Keratinocyte (primary cell): ENCODE data around the gene NGB. TPM values are rescaled to one million over a fixed set of nuclear protein-coding genes. Genes with fewer than 3 reads are reported as not detected.

Source experiments
- DNase-seq: peaks from one replicate; pipeline ENCODE4 v3.0.0-alpha.2; 2011; ENCODE audit warnings: low read depth, missing footprints, low spot score
- FAIRE-seq: peaks from 2 replicates; lab custom pipeline; 2011; peaks lifted over from hg19 to GRCh38; lab: Jason Lieb, UNC
- H2AFZ ChIP-seq: 2 replicates; pipeline ENCODE4 v1.6.0; 2012; ENCODE audit warnings: low read length, control low read depth, inconsistent platforms; ENCODE audit not compliant: control insufficient read depth
- H3K27ac ChIP-seq: 2 replicates; pipeline ENCODE4 v1.5.1; 2011; ENCODE audit warnings: low read length; ENCODE audit not compliant: control insufficient read depth, insufficient read depth
- H3K27me3 ChIP-seq: 3 replicates; pipeline ENCODE4 v1.6.0; 2011; ENCODE audit warnings: low read length; ENCODE audit not compliant: control insufficient read depth, insufficient read depth; ENCODE audit errors: extremely low read depth
- H3K36me3 ChIP-seq, 2 experiments: 2 replicates in 1 of 2; 3 replicates in 1 of 2; pipeline ENCODE4 v1.5.1; 2011; ENCODE audit warnings: low read length in 2 of 2, mild to moderate bottlenecking in 1 of 2; ENCODE audit not compliant: control insufficient read depth in 2 of 2, insufficient read depth in 2 of 2; ENCODE audit errors: extremely low read depth in 1 of 2
- H3K4me1 ChIP-seq: 3 replicates; pipeline ENCODE4 v1.5.1; 2011; ENCODE audit warnings: low read length; ENCODE audit not compliant: control insufficient read depth, insufficient read depth; ENCODE audit errors: extremely low read depth
- H3K4me2 ChIP-seq: 3 replicates; pipeline ENCODE4 v1.6.0; 2011; ENCODE audit warnings: low read depth, low read length; ENCODE audit not compliant: control insufficient read depth, insufficient read depth; ENCODE audit errors: extremely low read depth
- H3K4me3 ChIP-seq, 3 experiments: fragments of 200-600 bp in 1 of 3; sonication (generic) in 1 of 3; 2 replicates in 2 of 3; 3 replicates in 1 of 3; pipeline ENCODE4 v1.5.1; 2011 to 2016; ENCODE audit warnings: low read length in 3 of 3, mild to moderate bottlenecking in 3 of 3, control low read depth in 2 of 3, inconsistent platforms in 1 of 3, low read depth in 1 of 3, mixed read lengths in 1 of 3, mixed run types in 1 of 3, moderate library complexity in 1 of 3; ENCODE audit not compliant: control insufficient read depth in 2 of 3, insufficient read depth in 2 of 3; ENCODE audit errors: extremely low read depth in 1 of 3
- H3K79me2 ChIP-seq: 2 replicates; pipeline ENCODE4 v1.6.0; 2012; ENCODE audit warnings: low read length; ENCODE audit not compliant: control insufficient read depth, insufficient read depth
- H3K9ac ChIP-seq: 3 replicates; pipeline ENCODE4 v1.6.0; 2011; ENCODE audit warnings: low read length; ENCODE audit not compliant: control insufficient read depth, insufficient read depth; ENCODE audit errors: extremely low read depth
- H3K9me1 ChIP-seq: 3 replicates; pipeline ENCODE4 v1.6.0; 2011; ENCODE audit warnings: low read length; ENCODE audit not compliant: control insufficient read depth, insufficient read depth; ENCODE audit errors: extremely low read depth
- H3K9me3 ChIP-seq: 2 replicates; pipeline ENCODE4 v1.5.1; 2012; ENCODE audit warnings: low read depth, low read length; ENCODE audit not compliant: control insufficient read depth
- H4K20me1 ChIP-seq: 3 replicates; pipeline ENCODE4 v1.6.0; 2011; ENCODE audit warnings: low read length; ENCODE audit not compliant: control insufficient read depth, insufficient read depth; ENCODE audit errors: extremely low read depth
- CTCF ChIP-seq, 3 experiments: IDR thresholded peaks in 1 of 3; conservative IDR thresholded peaks in 1 of 3; optimal IDR thresholded peaks in 1 of 3; 2 replicates in 2 of 3; 3 replicates in 1 of 3; pipeline versions ENCODE3 to v1.5.1; 2011; ENCODE audit warnings: low read length in 3 of 3, mild to moderate bottlenecking in 3 of 3, moderate library complexity in 2 of 3, control low read depth in 1 of 3, inconsistent platforms in 1 of 3; ENCODE audit not compliant: insufficient read depth in 2 of 3; ENCODE audit errors: extremely low read depth in 1 of 3
- EZH2 ChIP-seq: IDR thresholded peaks from one replicate; pipeline ENCODE4 v1.6.1; 2012; ENCODE audit warnings: inconsistent platforms, mild to moderate bottlenecking, low read length, moderate library complexity
- dilution Hi-C: fragments of 300-500 bp; cut with MboI; formaldehyde crosslinking; loops from one replicate; pipeline ENCODE4 v1.7.0; 2020; ENCODE audit warnings: low sequenced_read_pairs; ENCODE audit not compliant: extremely low pct_ligation_motif_present
- polyA plus RNA-seq, 5 experiments: library from polyadenylated mRNA; depleted of rRNA in 3 of 5; stranded (reverse) in 3 of 5; stranded (forward) in 1 of 5; unstranded in 1 of 5; fragments of >200 nt; gene quantifications; 1 replicate in 1 of 5; 2 replicates in 3 of 5; 3 replicates in 1 of 5; pipeline versions ENCODE4 v1.2.1 to v1.2.3, GENCODE V29; 2011 to 2012; ENCODE audit warnings: missing spikeins in 2 of 5, low read depth in 1 of 5, low replicate concordance in 1 of 5

The NGB gene
- polyA plus RNA-seq, 1 donor (not counting 4 experiments of a cell fraction or from before 2014, with no cell fraction given): not detected

- H3K27me3 ChIP-seq: no peaks in the 10 kb centered on the region
- no peak overlapping the region for H3K27ac ChIP-seq
- no peaks in the 10 kb centered on the region for H3K4me1 ChIP-seq
- no peaks in the 10 kb centered on the region for H3K79me2 ChIP-seq
- no peak overlapping the region for H3K9ac ChIP-seq
- no peaks in the 10 kb centered on the region for H4K20me1 ChIP-seq
- no peak overlapping the region for H2AFZ ChIP-seq
- DNase-seq (no peak), FAIRE-seq (no peak)
- no peak overlapping the region for H3K4me2 ChIP-seq
- no peak for TF ChIP-seq EZH2
- TF ChIP-seq CTCF (optimal IDR thresholded peaks at IDR 0.05 in 1 of 3, IDR thresholded peaks at IDR 0.05 in 1 of 3, conservative IDR thresholded peaks at IDR 0.05 in 1 of 3; ENCODE audit: extremely low read depth in 1 of 3, insufficient read depth in 2 of 3, low read length in 3 of 3): no peak
- H3K36me3 ChIP-seq: no peaks in the 10 kb centered on the region
- no peaks in the 10 kb centered on the region for H3K9me1 ChIP-seq
- H3K4me3 ChIP-seq: no peak overlapping the region
- dilution Hi-C loops: no loop called here
- H3K9me3 ChIP-seq: no peaks in the 10 kb centered on the region
Observed at GRCh38 chr14:77238356-77238755, 32.6 kb downstream of the NGB start.

GRCh38 chr14:77236814-77237213 is 34.2 kb downstream of the NGB start:
- Histone ChIP-seq H4K20me1 (no peaks in the 10 kb centered on the region), H3K4me1 (no peaks in the 10 kb centered on the region), H3K9ac (no peak overlapping the region), H3K4me3 (no peak overlapping the region), H3K27me3 (no peaks in the 10 kb centered on the region), H3K9me3 (no peaks in the 10 kb centered on the region), H3K27ac (no peak overlapping the region), H3K9me1 (no peaks in the 10 kb centered on the region), H2AFZ (no peak overlapping the region), H3K4me2 (no peak overlapping the region), H3K36me3 (no peaks in the 10 kb centered on the region), H3K79me2 (no peaks in the 10 kb centered on the region)
- no peak for TF ChIP-seq EZH2
- FAIRE-seq (no peak), DNase-seq (no peak)
- dilution Hi-C loops: no loop called here

- TF ChIP-seq CTCF (optimal IDR thresholded peaks at IDR 0.05 in 1 of 3, IDR thresholded peaks at IDR 0.05 in 1 of 3, conservative IDR thresholded peaks at IDR 0.05 in 1 of 3; ENCODE audit: extremely low read depth in 1 of 3, insufficient read depth in 2 of 3, low read length in 3 of 3) (no peak), EZH2 (no peak)
- dilution Hi-C loops: no loop called here
- H3K9ac ChIP-seq: no peak overlapping the region
Observed at GRCh38 chr14:77231721-77232120, 39.3 kb downstream of the NGB start.

More at GRCh38 chr14:77231721-77232120, 39.3 kb downstream of the NGB start:
- DNase-seq (no peak), FAIRE-seq (no peak)
- Histone ChIP-seq H3K9me1 (no peaks in the 10 kb centered on the region), H3K27me3 (no peaks in the 10 kb centered on the region), H3K4me3 (no peak overlapping the region), H3K27ac (no peak overlapping the region), H2AFZ (no peak overlapping the region), H3K9me3 (no peaks in the 10 kb centered on the region), H3K79me2 (no peaks in the 10 kb centered on the region), H3K4me1 (no peaks in the 10 kb centered on the region), H3K4me2 (no peak overlapping the region), H4K20me1 (no peaks in the 10 kb centered on the region), H3K36me3 (no peaks in the 10 kb centered on the region)
